Hippocampal formation (tissue), 2 donors: Measurements from ENCODE around the gene DNAH17.
A peak's percentile ranks its signal among the peaks of the same experiment; 100 is the strongest.

ENCODE experiments used
- DNase-seq, 2 donors: peaks; one replicate each; lab custom pipeline; 2025; lab: John Stamatoyannopoulos, UW

DNAH17 gene

GRCh38 chr17:78430892-78431691 is 146.1 kb downstream of the DNAH17 start:
- no peak for DNase-seq

GRCh38 chr17:78429618-78429995 is 147.6 kb downstream of the DNAH17 start:
- no peak for DNase-seq

- DNase-seq = no peak
Measured at GRCh38 chr17:78428836-78429617, 148.2 kb downstream of the DNAH17 start.

- no peak for DNase-seq
Measured at GRCh38 chr17:78428025-78428575, 149.1 kb downstream of the DNAH17 start.

GRCh38 chr17:78427140-78427539 is 150.1 kb downstream of the DNAH17 start:
- DNase-seq = no peak

- peak; percentile 9 to 37 for DNase-seq
Measured at GRCh38 chr17:78426293-78426879, 150.8 kb downstream of the DNAH17 start.

GRCh38 chr17:78425429-78425828 is 151.8 kb downstream of the DNAH17 start:
- DNase-seq = no peak

GRCh38 chr17:78423961-78424675 is 153.1 kb downstream of the DNAH17 start:
- DNase-seq = no peak

GRCh38 chr17:78422872-78423588 is 154.2 kb downstream of the DNAH17 start:
- DNase-seq = no peak

- DNase-seq = no peak
Measured at GRCh38 chr17:78422267-78422605, 155.0 kb downstream of the DNAH17 start.

GRCh38 chr17:78421534-78422266 is 155.5 kb downstream of the DNAH17 start:
- DNase-seq = peak; percentile 63 to 67

- no peak for DNase-seq
Measured at GRCh38 chr17:78421084-78421533, 156.1 kb downstream of the DNAH17 start.

GRCh38 chr17:78419970-78420815 is 157.0 kb downstream of the DNAH17 start:
- DNase-seq = no peak

GRCh38 chr17:78418326-78419026 is 158.7 kb downstream of the DNAH17 start:
- DNase-seq = no peak

GRCh38 chr17:78417531-78417909 is 159.7 kb downstream of the DNAH17 start:
- no peak for DNase-seq

GRCh38 chr17:78416791-78417530 is 160.2 kb downstream of the DNAH17 start:
- DNase-seq = peak in 1 of 2 donors; percentile 7

- no peak for DNase-seq
Measured at GRCh38 chr17:78415821-78416711, 161.1 kb downstream of the DNAH17 start.
